PFSK-1 (cell line): ENCODE data around the gene KHDC4.

Experiments
- FOXP2 ChIP-seq: optimal IDR thresholded peaks from 2 replicates; pipeline ENCODE3; 2011; ENCODE audit warnings: borderline replicate concordance, control low read depth, inconsistent platforms; ENCODE audit not compliant: insufficient read depth; ENCODE audit errors: extremely low read length, extremely low read depth
- POLR2AphosphoS5 ChIP-seq: IDR thresholded peaks from 2 replicates; pipeline ENCODE4 v1.6.1; 2012; ENCODE audit warnings: low read depth, mild to moderate bottlenecking, control low read depth, low read length, moderate library complexity
- SIN3A ChIP-seq: IDR thresholded peaks from 2 replicates; pipeline ENCODE4 v1.6.1; 2012; ENCODE audit warnings: mild to moderate bottlenecking, low read length, moderate library complexity, borderline replicate concordance; ENCODE audit not compliant: insufficient read depth
- TAF1 ChIP-seq: IDR thresholded peaks from 2 replicates; pipeline ENCODE4 v1.6.1; 2012; ENCODE audit warnings: low read length, control low read depth, borderline replicate concordance; ENCODE audit not compliant: insufficient read depth
- TF ChIP-seq, protein P1 (sequence below), 2 experiments: IDR thresholded peaks; 2 replicates each; pipeline versions ENCODE4 v1.6.1 to v1.8.0; 2011 to 2012; ENCODE audit warnings: low read depth in 2 of 2, low read length in 2 of 2, control low read depth in 1 of 2, inconsistent platforms in 1 of 2, mild to moderate bottlenecking in 1 of 2, moderate library complexity in 1 of 2; ENCODE audit not compliant: insufficient read depth in 1 of 2

DNA sequence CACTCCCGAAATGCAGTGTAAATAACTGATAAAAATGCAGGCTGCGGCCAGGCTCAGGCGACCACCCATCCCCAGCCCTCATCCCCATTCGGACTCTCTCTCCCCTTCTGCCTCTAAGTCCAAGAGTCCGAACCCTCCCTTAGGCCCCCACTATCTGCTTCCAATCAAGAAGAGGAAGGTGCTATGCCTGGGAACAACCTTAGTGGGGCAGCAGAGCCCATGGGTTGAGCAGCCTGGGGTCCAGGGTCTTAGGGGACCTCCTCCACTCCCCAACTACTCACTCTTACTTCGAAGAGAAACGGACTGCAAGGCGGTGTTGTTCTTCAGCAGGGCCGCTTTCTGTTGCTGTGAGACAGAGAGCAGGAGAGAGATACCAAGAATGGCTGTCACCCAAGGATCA, 31.9 kb upstream of the KHDC4 start:
- TF ChIP-seq SIN3A (no peak), TAF1 (no peak), POLR2AphosphoS5 (no peak), FOXP2 (no peak)
- TF ChIP-seq, protein P1, sequence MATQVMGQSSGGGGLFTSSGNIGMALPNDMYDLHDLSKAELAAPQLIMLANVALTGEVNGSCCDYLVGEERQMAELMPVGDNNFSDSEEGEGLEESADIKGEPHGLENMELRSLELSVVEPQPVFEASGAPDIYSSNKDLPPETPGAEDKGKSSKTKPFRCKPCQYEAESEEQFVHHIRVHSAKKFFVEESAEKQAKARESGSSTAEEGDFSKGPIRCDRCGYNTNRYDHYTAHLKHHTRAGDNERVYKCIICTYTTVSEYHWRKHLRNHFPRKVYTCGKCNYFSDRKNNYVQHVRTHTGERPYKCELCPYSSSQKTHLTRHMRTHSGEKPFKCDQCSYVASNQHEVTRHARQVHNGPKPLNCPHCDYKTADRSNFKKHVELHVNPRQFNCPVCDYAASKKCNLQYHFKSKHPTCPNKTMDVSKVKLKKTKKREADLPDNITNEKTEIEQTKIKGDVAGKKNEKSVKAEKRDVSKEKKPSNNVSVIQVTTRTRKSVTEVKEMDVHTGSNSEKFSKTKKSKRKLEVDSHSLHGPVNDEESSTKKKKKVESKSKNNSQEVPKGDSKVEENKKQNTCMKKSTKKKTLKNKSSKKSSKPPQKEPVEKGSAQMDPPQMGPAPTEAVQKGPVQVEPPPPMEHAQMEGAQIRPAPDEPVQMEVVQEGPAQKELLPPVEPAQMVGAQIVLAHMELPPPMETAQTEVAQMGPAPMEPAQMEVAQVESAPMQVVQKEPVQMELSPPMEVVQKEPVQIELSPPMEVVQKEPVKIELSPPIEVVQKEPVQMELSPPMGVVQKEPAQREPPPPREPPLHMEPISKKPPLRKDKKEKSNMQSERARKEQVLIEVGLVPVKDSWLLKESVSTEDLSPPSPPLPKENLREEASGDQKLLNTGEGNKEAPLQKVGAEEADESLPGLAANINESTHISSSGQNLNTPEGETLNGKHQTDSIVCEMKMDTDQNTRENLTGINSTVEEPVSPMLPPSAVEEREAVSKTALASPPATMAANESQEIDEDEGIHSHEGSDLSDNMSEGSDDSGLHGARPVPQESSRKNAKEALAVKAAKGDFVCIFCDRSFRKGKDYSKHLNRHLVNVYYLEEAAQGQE (IDR thresholded peaks at IDR 0.05; ENCODE audit: insufficient read depth in 1 of 2, low read depth in 2 of 2, low read length in 2 of 2): no peak
